Neural progenitor cell (in vitro differentiated cells): ENCODE data around the gene C20orf96. TPM values are rescaled to one million over a fixed set of nuclear protein-coding genes. Genes with fewer than 3 reads are reported as not detected.
A peak's percentile ranks its signal among the peaks of the same experiment; 100 is the strongest.
"Not testable (repeated sequence)": the region's sequence is repeated elsewhere in the genome, so short reads cannot be mapped to it uniquely, and the experiment has no call there.

Experiments
- DNase-seq: peaks from one replicate; pipeline ENCODE4 v3.0.0-alpha.2; 2016; ENCODE audit warnings: low spot score
- H2AFZ ChIP-seq: fragments of 200-600 bp; sonication (generic); replicated peaks from 2 replicates; pipeline ENCODE4 v1.6.1; 2016; ENCODE audit warnings: antibody characterized with exemption
- H3F3A ChIP-seq: fragments of 200-600 bp; sonication (generic); 2 replicates; pipeline ENCODE4 v1.6.1; 2016; ENCODE audit warnings: antibody characterized with exemption, low read depth
- H3K27ac ChIP-seq: fragments of 200-600 bp; sonication (generic); 2 replicates; pipeline ENCODE4 v1.5.1; 2016; ENCODE audit warnings: mild to moderate bottlenecking
- H3K27me3 ChIP-seq: fragments of 200-600 bp; sonication (generic); 2 replicates; pipeline ENCODE4 v1.6.1; 2016; ENCODE audit warnings: mild to moderate bottlenecking, moderate library complexity
- H3K36me3 ChIP-seq: fragments of 200-600 bp; sonication (generic); 2 replicates; pipeline ENCODE4 v1.5.1; 2016
- H3K4me1 ChIP-seq: fragments of 200-600 bp; sonication (generic); 2 replicates; pipeline ENCODE4 v1.6.1; 2016; ENCODE audit warnings: mixed run types
- H3K4me2 ChIP-seq: fragments of 200-600 bp; sonication (generic); 2 replicates; pipeline ENCODE4 v1.6.1; 2016
- H3K4me3 ChIP-seq: fragments of 200-600 bp; sonication (generic); 2 replicates; pipeline ENCODE4 v1.5.1; 2016
- H3K79me2 ChIP-seq: fragments of 200-600 bp; sonication (generic); 2 replicates; pipeline ENCODE4 v1.6.1; 2016; ENCODE audit warnings: low read depth
- H3K9ac ChIP-seq: fragments of 200-600 bp; sonication (generic); 2 replicates; pipeline ENCODE4 v1.6.1; 2016
- H3K9me3 ChIP-seq: fragments of 200-600 bp; sonication (generic); 2 replicates; pipeline ENCODE4 v1.5.1; 2016; ENCODE audit warnings: low read depth
- H4K20me1 ChIP-seq: fragments of 200-600 bp; sonication (generic); 2 replicates; pipeline ENCODE4 v1.6.1; 2016; ENCODE audit warnings: low read depth
- H3K27ac Mint-ChIP-seq: 3 replicates; pipeline ENCODE4 v1.8.0; 2021; ENCODE audit warnings: mixed read lengths
- H3K27me3 Mint-ChIP-seq: 2 replicates; pipeline ENCODE4 v1.8.0; 2022; ENCODE audit warnings: low read depth, mild to moderate bottlenecking, inconsistent platforms, moderate library complexity, mixed read lengths; ENCODE audit not compliant: insufficient read depth
- H3K36me3 Mint-ChIP-seq: 3 replicates; pipeline ENCODE4 v1.8.0; 2021; ENCODE audit warnings: mixed read lengths
- H3K4me1 Mint-ChIP-seq: 3 replicates; pipeline ENCODE4 v1.8.0; 2021; ENCODE audit warnings: mixed read lengths
- H3K4me3 Mint-ChIP-seq: 3 replicates; pipeline ENCODE4 v1.8.0; 2021; ENCODE audit warnings: mild to moderate bottlenecking, moderate library complexity, mixed read lengths
- H3K9me3 Mint-ChIP-seq: 3 replicates; pipeline ENCODE4 v1.8.0; 2020; ENCODE audit warnings: mixed read lengths
- EZH2 ChIP-seq: fragments of 200-600 bp; sonication (generic); IDR thresholded peaks from 2 replicates; pipeline ENCODE4 v1.6.1; 2017; ENCODE audit warnings: antibody characterized with exemption, mild to moderate bottlenecking, moderate library complexity
- EZH2phosphoT487 ChIP-seq: fragments of 200-600 bp; sonication (generic); IDR thresholded peaks from 2 replicates; pipeline ENCODE4 v1.6.1; 2017; ENCODE audit warnings: antibody characterized with exemption
- total RNA-seq: library from RNA; depleted of rRNA; stranded (reverse); fragments of >200 nt; gene quantifications from 2 replicates; pipeline ENCODE4 v1.2.3, GENCODE V29; 2015; ENCODE audit warnings: low replicate concordance
- TF ChIP-seq, protein P1 (sequence below): fragments of 200-600 bp; sonication (generic); IDR thresholded peaks from 2 replicates; pipeline ENCODE4 v1.5.1; 2017; ENCODE audit warnings: antibody characterized with exemption, mild to moderate bottlenecking

C20orf96 gene, protein sequence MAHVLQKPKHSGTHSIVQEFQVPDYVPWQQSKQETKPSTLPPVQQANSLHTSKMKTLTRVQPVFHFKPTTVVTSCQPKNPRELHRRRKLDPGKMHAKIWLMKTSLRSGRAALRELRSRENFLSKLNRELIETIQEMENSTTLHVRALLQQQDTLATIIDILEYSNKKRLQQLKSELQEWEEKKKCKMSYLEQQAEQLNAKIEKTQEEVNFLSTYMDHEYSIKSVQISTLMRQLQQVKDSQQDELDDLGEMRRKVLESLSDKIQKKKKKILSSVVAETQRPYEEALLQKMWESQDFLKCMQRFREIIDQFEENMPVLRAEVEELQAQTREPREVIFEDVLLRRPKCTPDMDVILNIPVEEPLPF
- 5.0 and 6.0 TPM in 2 replicates for total RNA-seq

DNA sequence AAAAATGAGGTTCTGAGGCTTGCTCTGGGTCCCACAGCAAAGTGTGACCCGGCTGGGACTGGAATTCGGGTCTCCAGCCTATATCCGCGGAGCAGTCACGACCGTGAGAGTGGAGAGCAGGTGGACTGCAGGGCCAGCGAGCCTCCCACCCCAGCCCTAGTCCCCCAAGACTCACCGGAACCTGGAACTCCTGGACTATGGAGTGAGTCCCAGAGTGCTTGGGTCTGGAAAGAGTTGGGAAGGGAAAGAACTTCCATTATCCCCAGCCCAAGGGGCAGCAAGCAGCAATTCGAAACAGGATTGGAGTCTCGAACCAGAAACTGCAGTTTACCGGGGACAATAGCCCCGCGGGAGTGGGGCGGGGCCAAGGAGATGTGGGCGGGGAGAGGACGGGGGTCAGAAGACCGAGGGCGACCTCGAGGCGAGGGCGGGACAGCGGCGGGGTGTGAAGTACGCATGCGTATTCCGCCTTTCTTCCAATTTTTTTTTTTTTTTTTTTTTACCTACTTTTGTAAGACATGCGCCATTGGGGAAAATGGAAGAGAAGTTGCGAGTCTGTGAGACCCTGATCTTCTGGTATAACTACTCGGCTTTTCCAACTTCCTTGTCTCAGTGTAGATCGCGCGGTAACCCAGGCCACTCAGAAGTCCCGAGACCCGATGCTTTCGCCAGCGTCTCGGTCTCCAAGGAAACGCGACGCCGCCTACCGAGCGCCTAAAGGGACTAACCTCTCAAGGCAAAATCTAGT, at the start of gene C20orf96:
Gene C20orf96 (minus strand): TSS at position 667 of the 748 bp plus-strand sequence. CDS start 140 bp downstream, at position 527.
- peak; percentile 97 for DNase-seq
- peak within 1 kb of the TSS; percentile 78 for H3K4me3 ChIP-seq
- H3K4me2 ChIP-seq, result peak within 1 kb of the TSS; percentile 82
- H3K36me3 ChIP-seq, result no peaks in the 10 kb centered on the region
- no peak for TF ChIP-seq EZH2phosphoT487
- TF ChIP-seq, protein P1, sequence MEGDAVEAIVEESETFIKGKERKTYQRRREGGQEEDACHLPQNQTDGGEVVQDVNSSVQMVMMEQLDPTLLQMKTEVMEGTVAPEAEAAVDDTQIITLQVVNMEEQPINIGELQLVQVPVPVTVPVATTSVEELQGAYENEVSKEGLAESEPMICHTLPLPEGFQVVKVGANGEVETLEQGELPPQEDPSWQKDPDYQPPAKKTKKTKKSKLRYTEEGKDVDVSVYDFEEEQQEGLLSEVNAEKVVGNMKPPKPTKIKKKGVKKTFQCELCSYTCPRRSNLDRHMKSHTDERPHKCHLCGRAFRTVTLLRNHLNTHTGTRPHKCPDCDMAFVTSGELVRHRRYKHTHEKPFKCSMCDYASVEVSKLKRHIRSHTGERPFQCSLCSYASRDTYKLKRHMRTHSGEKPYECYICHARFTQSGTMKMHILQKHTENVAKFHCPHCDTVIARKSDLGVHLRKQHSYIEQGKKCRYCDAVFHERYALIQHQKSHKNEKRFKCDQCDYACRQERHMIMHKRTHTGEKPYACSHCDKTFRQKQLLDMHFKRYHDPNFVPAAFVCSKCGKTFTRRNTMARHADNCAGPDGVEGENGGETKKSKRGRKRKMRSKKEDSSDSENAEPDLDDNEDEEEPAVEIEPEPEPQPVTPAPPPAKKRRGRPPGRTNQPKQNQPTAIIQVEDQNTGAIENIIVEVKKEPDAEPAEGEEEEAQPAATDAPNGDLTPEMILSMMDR, result peak; percentile 53
- no peak for TF ChIP-seq EZH2
- H3K27ac ChIP-seq, result no peak within 1 kb of the TSS
- H3K4me1 ChIP-seq, result peaks cover 5% of the 10 kb centered on the region
- peaks cover 26% of the 10 kb centered on the region for H3K27me3 ChIP-seq
- peak within 1 kb of the TSS; percentile 46 for H3K9ac ChIP-seq
- peaks cover 10% of the 10 kb centered on the region for H3K4me1 Mint-ChIP-seq
- no peak within 1 kb of the TSS for H3K4me3 Mint-ChIP-seq
- H3K9me3 Mint-ChIP-seq, result no peaks in the 10 kb centered on the region
- peak within 1 kb of the TSS; percentile 98 for H2AFZ ChIP-seq
- peaks cover 6% of the 10 kb centered on the region for H3F3A ChIP-seq
- no peaks in the 10 kb centered on the region for H4K20me1 ChIP-seq
- H3K79me2 ChIP-seq, result peaks cover 11% of the 10 kb centered on the region
- H3K27ac Mint-ChIP-seq, result peak within 1 kb of the TSS; percentile 96
- H3K36me3 Mint-ChIP-seq, result peaks cover 11% of the 10 kb centered on the region
- H3K27me3 Mint-ChIP-seq, result peaks cover 6% of the 10 kb centered on the region
- H3K9me3 ChIP-seq, result no peaks in the 10 kb centered on the region

DNA sequence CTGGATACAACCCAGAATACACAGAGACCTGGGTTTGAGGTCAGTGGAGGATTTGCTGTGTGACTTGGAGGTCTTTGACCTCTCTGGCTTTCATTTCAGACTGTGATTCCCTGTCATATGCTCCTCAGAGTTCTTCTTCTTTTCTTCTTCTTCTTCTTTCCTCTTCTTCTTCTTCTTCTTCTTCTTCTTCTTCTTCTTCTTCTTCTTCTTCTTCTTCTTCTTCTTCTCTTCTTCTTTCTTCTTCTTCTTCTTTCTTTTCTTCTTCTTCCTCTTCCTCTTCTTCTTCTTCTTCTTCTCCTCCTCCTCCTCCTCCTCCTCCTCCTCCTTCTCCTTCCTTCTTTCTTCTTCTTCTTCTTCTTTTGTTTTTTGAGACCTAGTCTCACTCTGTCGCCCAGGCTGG, 45.5 kb upstream of the C20orf96 start:
- not testable (repeated sequence) for H3K4me3 ChIP-seq, DNase-seq, H3K4me2 ChIP-seq, H3K4me1 Mint-ChIP-seq, H3K9me3 Mint-ChIP-seq, H3K79me2 ChIP-seq, H2AFZ ChIP-seq, H3K27ac Mint-ChIP-seq, H3K9me3 ChIP-seq, H3F3A ChIP-seq, H3K4me3 Mint-ChIP-seq, H3K27ac ChIP-seq, H3K9ac ChIP-seq, H3K4me1 ChIP-seq, H3K36me3 ChIP-seq, H3K27me3 Mint-ChIP-seq
- Histone ChIP-seq H4K20me1 (peaks cover 23% of the 10 kb centered on the region), H3K27me3 (peaks cover 46% of the 10 kb centered on the region)
- peaks cover 11% of the 10 kb centered on the region for H3K36me3 Mint-ChIP-seq

DNA sequence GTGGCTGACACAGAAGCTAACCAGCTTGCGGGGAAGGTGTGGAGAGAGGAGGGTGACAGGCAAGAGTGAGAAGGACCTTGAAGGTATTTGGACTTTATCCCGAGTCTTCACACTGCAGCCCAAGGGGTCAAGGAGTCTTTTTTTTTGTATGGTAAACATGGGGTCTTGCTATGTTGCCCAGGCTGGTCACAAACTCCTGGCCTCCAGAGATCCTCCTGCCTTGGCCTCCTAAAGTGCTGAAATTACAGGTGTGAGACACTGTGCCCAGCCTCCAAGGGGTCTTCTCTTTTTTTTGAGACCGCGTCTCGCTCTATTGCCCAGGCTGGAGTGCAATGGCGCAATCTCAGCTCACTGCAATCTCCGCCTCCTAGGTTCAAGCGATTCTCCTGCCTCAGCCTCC, 44.0 kb upstream of the C20orf96 start:
- Histone ChIP-seq H3F3A (peaks cover 15% of the 10 kb centered on the region), H3K27ac (no peak overlapping the region), H4K20me1 (peaks cover 37% of the 10 kb centered on the region), H3K4me1 (peaks cover 9% of the 10 kb centered on the region), H3K79me2 (peaks cover 18% of the 10 kb centered on the region), H2AFZ (no peak overlapping the region), H3K4me3 (no peak overlapping the region), H3K9ac (no peak overlapping the region), H3K27me3 (peaks cover 38% of the 10 kb centered on the region), H3K9me3 (no peaks in the 10 kb centered on the region), H3K36me3 (no peaks in the 10 kb centered on the region), H3K4me2 (no peak overlapping the region)
- H3K9me3 Mint-ChIP-seq, result no peaks in the 10 kb centered on the region
- H3K27ac Mint-ChIP-seq, result no peak overlapping the region
- no peak overlapping the region for H3K4me3 Mint-ChIP-seq
- H3K4me1 Mint-ChIP-seq, result peaks cover 14% of the 10 kb centered on the region
- no peak for DNase-seq
- H3K27me3 Mint-ChIP-seq, result peaks cover 6% of the 10 kb centered on the region
- H3K36me3 Mint-ChIP-seq, result peaks cover 11% of the 10 kb centered on the region
- no peak for TF ChIP-seq EZH2
- TF ChIP-seq, protein P1, result no peak
- TF ChIP-seq EZH2phosphoT487, result no peak
